Measurements from ENCODE around the gene CACNA1F.

CACNA1F gene

DNA sequence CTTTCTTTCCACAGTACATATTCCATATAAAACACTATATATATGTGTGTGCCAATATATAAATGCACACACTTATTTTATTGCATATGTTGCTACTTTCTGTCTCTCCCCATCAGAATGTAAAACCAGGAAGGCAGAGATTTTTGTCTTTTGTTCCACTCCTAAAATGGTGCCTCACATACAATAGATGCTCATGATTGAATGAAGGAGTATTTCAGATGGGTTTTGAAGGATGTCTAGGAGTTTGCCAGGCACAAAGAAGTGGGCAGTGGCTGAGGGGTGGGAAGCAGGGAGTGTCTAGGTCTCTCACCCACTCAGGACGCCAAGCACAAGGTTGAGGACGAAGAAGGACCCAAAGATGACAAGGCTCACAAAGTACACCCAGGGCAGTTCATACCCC, 5.4 kb downstream of the CACNA1F start:
- no peak overlapping the region for H3K27ac ChIP-seq
- TF ChIP-seq, protein P1, sequence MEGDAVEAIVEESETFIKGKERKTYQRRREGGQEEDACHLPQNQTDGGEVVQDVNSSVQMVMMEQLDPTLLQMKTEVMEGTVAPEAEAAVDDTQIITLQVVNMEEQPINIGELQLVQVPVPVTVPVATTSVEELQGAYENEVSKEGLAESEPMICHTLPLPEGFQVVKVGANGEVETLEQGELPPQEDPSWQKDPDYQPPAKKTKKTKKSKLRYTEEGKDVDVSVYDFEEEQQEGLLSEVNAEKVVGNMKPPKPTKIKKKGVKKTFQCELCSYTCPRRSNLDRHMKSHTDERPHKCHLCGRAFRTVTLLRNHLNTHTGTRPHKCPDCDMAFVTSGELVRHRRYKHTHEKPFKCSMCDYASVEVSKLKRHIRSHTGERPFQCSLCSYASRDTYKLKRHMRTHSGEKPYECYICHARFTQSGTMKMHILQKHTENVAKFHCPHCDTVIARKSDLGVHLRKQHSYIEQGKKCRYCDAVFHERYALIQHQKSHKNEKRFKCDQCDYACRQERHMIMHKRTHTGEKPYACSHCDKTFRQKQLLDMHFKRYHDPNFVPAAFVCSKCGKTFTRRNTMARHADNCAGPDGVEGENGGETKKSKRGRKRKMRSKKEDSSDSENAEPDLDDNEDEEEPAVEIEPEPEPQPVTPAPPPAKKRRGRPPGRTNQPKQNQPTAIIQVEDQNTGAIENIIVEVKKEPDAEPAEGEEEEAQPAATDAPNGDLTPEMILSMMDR (conservative IDR thresholded peaks at IDR 0.05), result no peak
- no peak for TF ChIP-seq ZFX (IDR thresholded peaks at IDR 0.05)

DNA sequence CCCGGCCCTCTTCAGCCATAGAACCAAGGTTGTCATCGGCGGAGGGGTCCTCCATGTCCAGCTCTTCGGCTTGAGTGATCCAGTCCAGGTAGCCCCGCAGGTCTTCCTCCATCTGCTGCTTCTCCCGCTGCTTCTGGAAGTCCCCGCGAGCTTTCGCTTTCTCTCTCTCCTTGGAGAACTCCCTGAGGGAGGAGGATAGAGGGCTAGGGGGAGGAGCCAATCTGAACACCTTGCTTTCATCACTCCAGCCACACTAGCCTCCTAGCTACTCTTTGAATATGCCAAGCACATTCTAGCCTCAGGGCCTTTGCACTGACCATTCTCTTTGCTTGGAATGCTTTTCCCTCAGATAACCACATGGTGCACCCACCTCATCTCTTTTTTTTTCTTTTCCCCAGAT, 6.2 kb downstream of the CACNA1F start:
- no peak overlapping the region for H3K27ac ChIP-seq
- no peak for TF ChIP-seq ZFX (IDR thresholded peaks at IDR 0.05)
- TF ChIP-seq, protein P1 (conservative IDR thresholded peaks at IDR 0.05), result no peak

DNA sequence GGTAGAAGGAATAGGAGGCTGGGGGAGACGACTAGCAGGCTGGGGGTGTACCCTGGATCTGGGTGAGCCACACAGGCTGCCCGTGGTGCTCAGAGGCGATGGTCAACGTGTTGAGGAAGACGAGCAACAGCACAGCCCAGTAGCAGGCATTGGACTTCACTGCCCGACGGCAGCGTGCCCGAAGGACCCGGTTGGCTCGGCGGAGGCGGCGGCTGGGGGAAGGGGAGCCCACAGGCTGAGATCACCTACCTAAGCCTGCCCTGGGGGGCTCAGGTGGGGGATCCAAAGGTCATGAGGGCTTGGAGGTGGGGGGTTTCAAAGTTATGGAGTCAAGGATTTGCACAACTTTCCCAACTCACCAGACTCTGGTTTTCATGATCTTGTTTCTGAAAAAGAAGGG, 7.3 kb downstream of the CACNA1F start:
- TF ChIP-seq, protein P1 (conservative IDR thresholded peaks at IDR 0.05), result no peak
- TF ChIP-seq ZFX (IDR thresholded peaks at IDR 0.05), result no peak
- H3K27ac ChIP-seq, result no peak overlapping the region

DNA sequence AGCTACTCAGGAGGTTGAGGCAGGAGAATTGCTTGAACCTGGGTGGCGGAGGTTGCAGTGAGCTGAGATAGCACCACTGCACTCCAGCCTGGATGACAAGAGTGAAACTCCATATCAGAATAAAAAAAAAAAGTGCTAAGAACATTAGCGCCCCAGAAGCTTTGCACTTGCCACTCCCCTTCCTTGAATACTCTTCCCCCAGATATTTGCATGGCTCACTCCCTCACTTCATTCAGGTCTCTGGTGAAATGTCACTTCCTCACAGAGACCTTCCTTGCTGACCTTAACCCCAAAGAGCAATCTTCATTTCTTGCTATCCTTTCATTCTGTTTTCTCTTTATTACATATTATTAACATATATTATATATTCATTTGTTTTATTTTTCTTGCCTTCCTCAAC, 11.3 kb downstream of the CACNA1F start:
- H3K27ac ChIP-seq, result no peak overlapping the region
- TF ChIP-seq, protein P1 (conservative IDR thresholded peaks at IDR 0.05), result no peak
- TF ChIP-seq ZFX (IDR thresholded peaks at IDR 0.05), result no peak

DNA sequence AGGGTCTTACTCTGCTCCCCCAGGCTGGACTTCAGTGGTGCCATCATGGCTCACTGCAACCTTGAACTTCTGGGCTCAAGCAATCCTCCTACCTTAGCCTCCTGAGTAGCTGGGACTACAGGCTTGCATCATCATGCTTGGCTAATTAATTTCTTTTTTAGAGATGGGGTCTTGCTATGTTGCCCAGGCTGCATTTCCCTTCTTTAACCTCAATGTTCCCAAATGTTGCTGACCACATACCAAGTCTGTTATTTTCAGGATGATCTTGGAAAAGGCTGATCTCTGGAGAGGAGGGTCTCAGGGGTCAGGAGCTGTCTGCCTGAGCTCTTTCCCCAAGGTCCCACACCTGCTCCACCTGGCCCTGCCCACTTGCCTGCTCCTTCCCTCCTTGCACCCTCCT, 13.0 kb downstream of the CACNA1F start:
- H3K27ac ChIP-seq, result no peak overlapping the region
- TF ChIP-seq ZFX (IDR thresholded peaks at IDR 0.05), result no peak
- TF ChIP-seq, protein P1 (conservative IDR thresholded peaks at IDR 0.05), result no peak

DNA sequence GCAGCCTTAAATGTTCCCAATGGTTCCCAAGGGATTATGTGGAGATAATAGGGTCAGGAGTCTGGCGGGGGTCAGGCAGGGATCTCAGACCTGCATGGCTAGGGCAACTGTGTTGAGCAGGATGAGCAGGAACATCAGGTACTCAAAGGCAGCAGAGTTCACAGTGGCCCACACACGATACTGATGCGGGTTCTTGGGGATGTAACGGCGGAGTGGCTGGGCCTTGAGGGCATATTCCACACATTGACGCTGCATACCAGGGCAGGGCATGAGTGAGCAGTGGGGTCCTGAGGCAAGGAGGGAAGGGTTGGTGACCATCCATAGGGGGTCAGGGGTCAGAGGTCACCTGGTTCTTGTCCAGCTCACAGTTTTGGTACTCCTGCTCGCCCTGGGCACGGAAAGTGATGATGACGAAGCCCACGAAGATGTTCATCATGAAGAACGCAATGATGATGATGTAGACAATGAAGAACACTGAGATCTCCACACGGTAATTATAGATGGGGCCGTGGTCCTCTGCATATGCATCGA, 18.1 kb downstream of the CACNA1F start:
- TF ChIP-seq, protein P1 (conservative IDR thresholded peaks at IDR 0.05), result no peak
- no peak for TF ChIP-seq ZFX (IDR thresholded peaks at IDR 0.05)
- no peak overlapping the region for H3K27ac ChIP-seq

DNA sequence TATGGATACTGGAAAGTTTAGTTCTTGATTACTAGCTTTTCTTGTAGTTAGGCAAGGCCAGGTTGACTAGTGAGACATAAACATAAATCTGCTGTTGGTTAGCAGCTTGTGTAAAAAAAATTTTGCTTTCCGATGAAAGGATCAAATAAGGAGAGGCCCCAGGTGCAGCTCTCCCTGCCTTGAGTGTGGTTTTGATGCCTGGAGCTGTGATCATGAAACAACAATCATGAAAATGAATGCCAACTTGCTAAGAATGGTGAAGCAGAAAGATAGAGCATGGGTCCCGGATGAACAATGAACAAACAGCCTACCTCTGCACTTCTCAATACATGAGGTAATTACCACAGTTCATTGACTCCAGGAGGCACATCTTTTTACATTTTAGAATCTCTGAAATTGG, 18.7 kb downstream of the CACNA1F start:
- no peak overlapping the region for H3K27ac ChIP-seq
- TF ChIP-seq ZFX (IDR thresholded peaks at IDR 0.05), result no peak
- TF ChIP-seq, protein P1 (conservative IDR thresholded peaks at IDR 0.05), result no peak
